ENCODE results near the gene FCRL5.

The FCRL5 gene

DNA sequence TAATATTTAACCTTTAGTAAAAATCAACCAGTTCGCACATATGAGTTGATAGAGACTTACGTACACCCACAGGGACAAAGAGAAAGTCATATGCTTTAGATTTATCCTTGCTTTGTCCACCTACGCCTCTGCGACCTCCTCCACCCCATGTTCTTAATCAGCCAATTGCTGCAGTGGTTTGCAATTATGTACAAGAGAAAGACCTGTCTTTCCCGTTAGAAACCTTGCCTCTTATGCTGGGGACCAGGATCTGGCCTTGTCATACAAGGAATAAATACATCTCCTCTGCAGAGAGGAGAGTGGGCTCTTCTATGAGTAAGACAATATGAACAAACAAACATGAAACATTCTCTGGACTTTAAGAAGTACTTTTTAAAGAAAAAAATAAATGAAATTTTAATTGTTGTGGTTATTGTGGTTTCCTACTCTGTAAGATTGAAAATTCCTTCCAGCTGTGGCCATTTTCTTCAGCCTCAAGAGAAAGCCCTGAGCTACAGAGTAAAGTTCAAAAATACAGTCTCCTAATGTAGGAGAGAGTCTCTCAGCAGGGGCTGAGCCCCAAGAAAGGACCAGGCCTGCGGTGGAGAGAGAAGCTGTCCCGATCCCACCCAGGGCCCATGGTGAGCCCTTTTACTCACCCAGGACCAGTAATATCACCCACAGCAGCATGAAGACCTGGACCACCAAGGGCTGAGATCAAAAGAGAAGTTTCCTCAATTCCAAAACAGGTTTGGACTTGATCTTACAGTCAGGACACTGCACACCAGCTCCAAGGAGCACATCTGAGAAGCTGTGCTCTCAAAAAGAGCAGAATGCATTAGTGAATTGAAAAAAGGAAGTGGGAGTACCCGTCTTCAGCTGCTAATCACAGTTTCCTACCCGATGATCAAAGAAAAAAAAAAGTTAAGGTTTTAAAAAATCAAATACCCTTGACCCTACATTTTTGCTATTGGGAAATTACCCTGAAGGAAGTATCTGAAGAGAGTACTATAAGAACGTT, at the start of gene FCRL5:
Gene FCRL5 (minus strand): TSS at position 822 of the 1,000 bp plus-strand sequence. CDS start 153 bp downstream, at position 669.
- Histone ChIP-seq H3K27me3 (replicated peaks; ENCODE audit: control insufficient read depth, insufficient read depth, low read length) (no peaks in the 10 kb centered on the region), H3K36me3 (ENCODE audit: control insufficient read depth, insufficient read depth, low read length) (no peaks in the 10 kb centered on the region), H3K4me3 (replicated peaks; ENCODE audit: low read depth, low read length) (peak within 1 kb of the TSS; percentile 61)
- DNase-seq (ENCODE audit: extremely low read depth, insufficient read length) = peak; percentile 26
- TF ChIP-seq, protein P1, sequence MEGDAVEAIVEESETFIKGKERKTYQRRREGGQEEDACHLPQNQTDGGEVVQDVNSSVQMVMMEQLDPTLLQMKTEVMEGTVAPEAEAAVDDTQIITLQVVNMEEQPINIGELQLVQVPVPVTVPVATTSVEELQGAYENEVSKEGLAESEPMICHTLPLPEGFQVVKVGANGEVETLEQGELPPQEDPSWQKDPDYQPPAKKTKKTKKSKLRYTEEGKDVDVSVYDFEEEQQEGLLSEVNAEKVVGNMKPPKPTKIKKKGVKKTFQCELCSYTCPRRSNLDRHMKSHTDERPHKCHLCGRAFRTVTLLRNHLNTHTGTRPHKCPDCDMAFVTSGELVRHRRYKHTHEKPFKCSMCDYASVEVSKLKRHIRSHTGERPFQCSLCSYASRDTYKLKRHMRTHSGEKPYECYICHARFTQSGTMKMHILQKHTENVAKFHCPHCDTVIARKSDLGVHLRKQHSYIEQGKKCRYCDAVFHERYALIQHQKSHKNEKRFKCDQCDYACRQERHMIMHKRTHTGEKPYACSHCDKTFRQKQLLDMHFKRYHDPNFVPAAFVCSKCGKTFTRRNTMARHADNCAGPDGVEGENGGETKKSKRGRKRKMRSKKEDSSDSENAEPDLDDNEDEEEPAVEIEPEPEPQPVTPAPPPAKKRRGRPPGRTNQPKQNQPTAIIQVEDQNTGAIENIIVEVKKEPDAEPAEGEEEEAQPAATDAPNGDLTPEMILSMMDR (IDR thresholded peaks at IDR 0.05; ENCODE audit: insufficient read depth, low read length, poor library complexity, severe bottlenecking) = no peak

DNA sequence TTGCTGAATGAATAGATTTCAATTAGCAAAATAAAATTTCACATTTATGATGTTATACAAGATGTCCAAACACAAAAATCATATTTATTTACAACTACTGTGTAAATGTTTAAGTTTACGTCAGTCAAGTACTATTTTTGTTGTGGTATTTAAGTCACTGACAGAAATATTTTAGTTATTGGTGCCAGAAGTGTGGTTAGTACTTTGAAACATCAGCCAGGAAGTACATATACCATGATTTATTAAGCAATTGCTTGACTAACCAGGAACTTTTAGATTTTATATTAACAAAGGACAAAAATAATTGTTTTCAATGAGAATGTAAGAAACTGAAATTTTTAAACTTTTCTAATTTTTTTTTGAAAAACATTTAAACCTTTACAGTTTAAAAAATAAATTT, 47.9 kb upstream of the FCRL5 start:
- Histone ChIP-seq H3K27me3 (replicated peaks; ENCODE audit: control insufficient read depth, insufficient read depth, low read length) (no peaks in the 10 kb centered on the region; the same call in 1 of the 2 replicates), H3K4me3 (replicated peaks; ENCODE audit: low read depth, low read length) (no peak overlapping the region)
- TF ChIP-seq, protein P1 (IDR thresholded peaks at IDR 0.05; ENCODE audit: insufficient read depth, low read length, poor library complexity, severe bottlenecking) = no peak

DNA sequence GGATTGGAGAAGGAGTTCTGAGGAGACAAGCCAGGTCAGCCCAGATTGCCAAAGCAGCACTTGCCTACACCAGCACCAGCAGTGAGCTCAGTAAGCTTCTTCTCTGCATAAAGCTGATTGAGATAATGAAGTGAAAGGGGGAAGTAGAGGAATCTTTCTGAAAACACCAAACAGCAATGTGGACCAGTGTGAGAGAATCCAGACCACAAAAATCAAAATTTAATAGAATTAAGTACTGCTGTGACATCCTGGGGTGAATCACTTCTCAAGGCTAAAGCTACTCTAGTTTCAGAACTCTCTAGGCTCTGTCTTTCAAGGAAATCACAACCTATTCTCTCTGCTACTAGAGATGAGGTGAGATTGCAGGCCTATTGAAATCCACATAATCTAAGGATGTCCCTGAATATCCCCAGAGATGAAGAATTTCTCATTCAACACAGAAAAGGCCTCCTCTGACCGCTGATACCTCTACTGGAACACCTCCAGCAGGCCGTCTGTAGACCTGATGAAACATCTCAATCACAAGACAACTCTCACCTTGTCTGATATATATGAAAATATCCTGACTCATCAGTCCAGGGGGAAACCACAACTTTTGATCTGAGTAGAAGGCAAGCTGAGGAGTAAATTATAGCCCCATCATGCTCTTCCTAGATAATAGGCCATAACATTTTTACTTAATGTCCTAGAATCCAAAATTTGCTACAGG, 45.8 kb upstream of the FCRL5 start, which contains the start of gene FCRL4:
Gene FCRL4 (minus strand): TSS at position 127 of the 709 bp plus-strand sequence. CDS start 141 bp downstream, outside the sequence.
- TF ChIP-seq, protein P1 (IDR thresholded peaks at IDR 0.05; ENCODE audit: insufficient read depth, low read length, poor library complexity, severe bottlenecking) = no peak
- Histone ChIP-seq H3K27me3 (replicated peaks; ENCODE audit: control insufficient read depth, insufficient read depth, low read length) (no peaks in the 10 kb centered on the region; the same call in 1 of the 2 replicates), H3K4me3 (replicated peaks; ENCODE audit: low read depth, low read length) (no peak within 1 kb of the TSS), H3K36me3 (ENCODE audit: control insufficient read depth, insufficient read depth, low read length) (no peaks in the 10 kb centered on the region)
- peak; percentile 59 for DNase-seq (ENCODE audit: extremely low read depth, insufficient read length)

More for the DNA sequence above, 47.9 kb upstream of the FCRL5 start:
- DNase-seq (ENCODE audit: extremely low read depth, insufficient read length) = no peak
- H3K36me3 ChIP-seq (ENCODE audit: control insufficient read depth, insufficient read depth, low read length) = no peaks in the 10 kb centered on the region

DNA sequence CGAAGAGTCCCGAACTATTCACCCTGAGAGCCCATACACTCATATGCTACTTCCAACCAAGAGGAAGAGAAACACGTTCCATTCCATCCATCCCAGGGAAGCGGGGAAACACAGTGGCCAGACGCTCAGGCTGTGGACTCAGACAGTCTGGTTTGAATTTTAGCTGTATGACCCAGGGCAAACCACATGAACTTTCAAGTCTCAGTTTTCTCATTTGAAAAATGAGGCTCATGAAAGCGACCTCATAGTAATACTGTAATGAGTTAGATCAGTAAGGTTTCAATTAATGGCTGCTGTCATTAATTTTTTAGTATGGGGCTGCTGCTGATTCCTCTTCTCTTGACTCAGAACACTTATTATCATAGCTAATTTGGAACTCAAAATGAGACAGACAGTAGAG, 44.1 kb upstream of the FCRL5 start:
- TF ChIP-seq, protein P1 (IDR thresholded peaks at IDR 0.05; ENCODE audit: insufficient read depth, low read length, poor library complexity, severe bottlenecking) = no peak
- Histone ChIP-seq H3K27me3 (replicated peaks; ENCODE audit: control insufficient read depth, insufficient read depth, low read length) (no peaks in the 10 kb centered on the region; the same call in 1 of the 2 replicates), H3K36me3 (ENCODE audit: control insufficient read depth, insufficient read depth, low read length) (no peaks in the 10 kb centered on the region), H3K4me3 (replicated peaks; ENCODE audit: low read depth, low read length) (no peak overlapping the region)
- no peak for DNase-seq (ENCODE audit: extremely low read depth, insufficient read length)

DNA sequence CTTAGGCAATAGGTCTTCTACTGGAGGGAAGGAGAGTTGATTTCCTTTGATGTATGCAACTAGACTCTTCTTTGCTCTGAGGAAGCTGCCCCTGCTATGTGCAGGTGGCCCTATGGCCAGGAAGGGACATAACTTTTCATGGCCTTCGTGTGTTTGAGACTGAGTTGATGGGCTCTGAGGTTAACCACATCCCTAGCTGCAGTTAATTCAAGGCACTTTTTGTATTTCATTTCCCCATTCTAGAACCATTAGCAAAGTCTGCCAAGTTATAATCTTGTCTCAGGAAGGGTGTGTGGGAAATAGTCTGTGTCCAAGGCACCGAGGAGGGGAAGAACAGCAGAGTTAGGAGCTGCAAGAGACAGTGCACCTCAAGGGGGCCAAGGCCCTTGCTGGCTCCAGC, 43.0 kb upstream of the FCRL5 start:
- H3K27me3 ChIP-seq (replicated peaks; ENCODE audit: control insufficient read depth, insufficient read depth, low read length) = no peaks in the 10 kb centered on the region; the same call in 1 of the 2 replicates
- DNase-seq (ENCODE audit: extremely low read depth, insufficient read length) = peak; percentile 47
- H3K36me3 ChIP-seq (ENCODE audit: control insufficient read depth, insufficient read depth, low read length) = no peaks in the 10 kb centered on the region
- TF ChIP-seq, protein P1 (IDR thresholded peaks at IDR 0.05; ENCODE audit: insufficient read depth, low read length, poor library complexity, severe bottlenecking) = no peak
- no peak overlapping the region for H3K4me3 ChIP-seq (replicated peaks; ENCODE audit: low read depth, low read length)
